Body of pancreas (tissue), 4 donors: ENCODE measurements around the gene NLRP3.

Experiments used
- CTCF ChIP-seq, 7 experiments: fragments of 450-650 bp in 4 of 7; fragments of 200-600 bp in 3 of 7; sonication (generic) in 3 of 7; IDR thresholded peaks; one replicate each; pipeline ENCODE4 v1.5.1; 2016 to 2019; ENCODE audit warnings: antibody characterized with exemption in 7 of 7
- POLR2A ChIP-seq, 3 donors: fragments of 450-650 bp; IDR thresholded peaks; one replicate each; pipeline ENCODE4 v1.6.1; 2016; ENCODE audit warnings: antibody characterized with exemption in 3 of 3, mild to moderate bottlenecking in 2 of 3

DNA sequence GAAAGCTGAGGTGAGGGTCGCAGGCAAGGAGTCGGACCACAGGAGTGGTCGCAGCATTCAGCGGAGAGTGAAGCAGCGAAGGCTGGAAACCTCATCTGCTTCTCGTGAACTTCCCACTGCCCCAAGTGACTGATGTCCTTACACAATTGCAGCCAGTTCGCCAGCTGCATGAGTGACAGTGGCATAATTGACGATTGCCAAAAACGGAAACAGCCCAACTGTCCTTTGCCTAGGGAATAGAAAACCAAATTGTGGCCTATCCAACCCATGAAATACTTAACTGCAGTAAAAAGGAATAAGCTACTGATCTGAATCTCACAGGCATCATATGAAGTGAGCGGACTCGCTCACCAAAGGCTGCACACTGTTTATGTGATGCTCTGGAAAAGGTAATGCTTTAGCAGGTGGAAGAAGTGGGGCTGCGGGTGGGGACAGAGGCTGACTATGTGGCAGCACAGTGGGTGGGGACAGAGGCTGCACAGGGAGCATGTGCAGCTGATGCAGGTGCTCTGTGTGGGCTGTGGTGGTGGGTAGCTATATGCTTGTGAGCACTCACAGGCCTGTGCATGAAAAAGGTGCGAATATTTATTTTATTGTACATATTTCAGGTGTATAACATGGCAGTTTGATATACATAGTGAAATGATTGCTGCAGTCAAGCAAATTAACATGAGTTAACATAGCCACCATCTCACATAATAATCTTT, 4.2 kb upstream of the NLRP3 start:
- TF ChIP-seq CTCF (IDR thresholded peaks at IDR 0.05) (no peak), POLR2A (IDR thresholded peaks at IDR 0.05) (no peak)
